WERI-Rb-1 (cell line): Measurements from ENCODE around the gene FBXO39.

ENCODE experiments used
- DNase-seq: peaks from one replicate; pipeline ENCODE4 v3.0.0-alpha.2; 2020
- H3K27ac ChIP-seq: fragments of 250-450 bp; sonication (Bioruptor Pico); 2 replicates; pipeline ENCODE4 v1.5.1; 2020; ENCODE audit warnings: mild to moderate bottlenecking, moderate library complexity
- H3K27me3 ChIP-seq: fragments of 250-450 bp; sonication (Bioruptor Pico); 2 replicates; pipeline ENCODE4 v1.5.1; 2021; ENCODE audit warnings: mild to moderate bottlenecking, low read depth, moderate library complexity; ENCODE audit not compliant: insufficient read depth, severe bottlenecking
- H3K36me3 ChIP-seq: fragments of 250-450 bp; sonication (Bioruptor Pico); 2 replicates; pipeline ENCODE4 v1.5.1; 2020; ENCODE audit warnings: mild to moderate bottlenecking, moderate library complexity
- H3K4me3 ChIP-seq: 2 replicates; pipeline ENCODE4 v1.5.1; 2011; ENCODE audit warnings: low read depth, mild to moderate bottlenecking, control low read depth, low read length
- H3K9me3 ChIP-seq: fragments of 250-450 bp; sonication (Bioruptor Pico); 2 replicates; pipeline ENCODE4 v1.5.1; 2021; ENCODE audit warnings: mild to moderate bottlenecking, moderate library complexity; ENCODE audit not compliant: severe bottlenecking
- CTCF ChIP-seq: IDR thresholded peaks from 2 replicates; pipeline ENCODE4 v1.5.1; 2011; ENCODE audit warnings: low read depth, mild to moderate bottlenecking, control low read depth, inconsistent platforms, low read length

The FBXO39 gene

DNA sequence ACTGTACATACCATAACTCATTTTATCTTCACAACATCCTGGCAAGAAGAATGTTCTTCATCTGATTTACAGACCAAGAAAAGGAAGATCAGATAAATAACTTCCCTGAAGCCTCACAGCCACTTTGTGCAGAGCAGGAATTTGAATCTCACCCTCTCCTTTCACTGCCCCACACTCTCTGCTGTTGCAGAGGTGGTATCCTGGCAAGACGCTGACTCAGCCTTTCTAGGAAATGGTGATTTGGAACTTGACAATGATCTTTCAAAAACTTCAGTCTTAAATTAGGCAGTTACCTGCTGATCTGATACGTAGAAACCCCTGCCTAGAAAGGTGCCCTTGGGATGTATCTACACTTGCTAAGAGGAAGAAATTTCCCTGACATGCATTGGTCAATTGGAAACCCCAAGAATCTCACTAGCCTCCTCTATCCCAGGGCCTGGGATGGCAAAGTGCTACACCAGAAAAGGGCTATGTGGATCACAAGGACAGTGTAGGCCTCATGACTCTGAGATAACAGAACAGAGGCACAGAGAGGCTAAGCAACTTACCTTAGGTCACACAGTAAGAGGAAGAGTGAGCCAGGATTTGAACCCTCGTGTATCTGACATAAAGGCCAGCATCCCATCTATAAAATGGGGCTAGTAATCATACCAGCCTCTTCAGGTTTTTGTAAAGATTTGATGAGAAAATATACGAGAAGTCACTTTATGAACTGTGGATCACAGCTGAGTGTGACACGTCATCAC is 17.9 kb downstream of the FBXO39 start:
- no peaks in the 10 kb centered on the region for H3K36me3 ChIP-seq
- H3K27me3 ChIP-seq, result peaks cover 83% of the 10 kb centered on the region
- no peak for DNase-seq
- no peak for TF ChIP-seq CTCF
- H3K27ac ChIP-seq, result no peak overlapping the region
- H3K9me3 ChIP-seq, result no peaks in the 10 kb centered on the region
- H3K4me3 ChIP-seq, result no peak overlapping the region

DNA sequence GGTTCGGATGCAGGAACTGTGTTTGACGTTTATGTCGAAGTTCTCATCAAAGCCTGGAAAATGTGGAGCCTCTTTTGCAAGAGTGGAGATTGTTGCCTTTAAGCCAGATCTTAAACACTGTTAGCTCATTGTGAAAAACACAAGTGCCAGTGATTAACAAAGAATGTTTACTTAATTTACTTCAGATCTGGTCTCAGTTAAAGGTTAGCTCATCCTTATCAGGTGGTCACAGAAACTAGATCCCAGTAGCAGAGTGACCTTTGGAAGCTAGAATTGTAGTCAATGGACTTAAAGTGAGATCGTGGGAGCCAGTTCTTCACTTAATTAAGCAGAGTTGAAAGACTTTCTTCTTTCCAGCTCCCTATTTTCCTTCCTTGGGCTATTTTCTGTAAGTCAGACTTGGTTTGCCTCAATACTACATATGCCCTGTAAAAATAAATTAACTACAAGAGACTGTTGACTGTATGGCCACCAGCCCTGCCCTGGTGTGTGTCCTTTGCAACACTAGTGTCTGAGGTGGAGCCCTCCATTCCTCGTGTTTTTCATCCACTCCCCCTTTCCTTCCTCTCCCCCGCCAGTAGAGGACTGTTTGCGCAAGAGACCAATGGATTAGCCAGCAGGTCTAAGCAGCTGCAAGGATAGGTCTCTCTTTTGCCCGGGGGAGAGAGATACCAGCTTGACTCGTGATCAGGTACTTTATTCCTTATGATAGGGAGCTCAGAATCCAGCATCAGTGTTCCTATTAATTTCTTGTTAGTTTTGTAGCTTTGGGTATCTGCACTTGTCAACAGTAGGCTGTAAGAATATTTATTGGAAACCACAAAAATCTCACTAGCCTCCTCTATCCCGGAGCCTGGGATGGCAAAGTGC is 20.2 kb downstream of the FBXO39 start:
- H3K4me3 ChIP-seq, result no peak overlapping the region
- no peak overlapping the region for H3K27ac ChIP-seq
- no peaks in the 10 kb centered on the region for H3K9me3 ChIP-seq
- H3K27me3 ChIP-seq, result peaks cover 86% of the 10 kb centered on the region
- H3K36me3 ChIP-seq, result no peaks in the 10 kb centered on the region
- no peak for DNase-seq
- TF ChIP-seq CTCF, result no peak

- H3K27ac ChIP-seq, result no peak overlapping the region
- peaks cover 87% of the 10 kb centered on the region for H3K27me3 ChIP-seq
- no peak overlapping the region for H3K4me3 ChIP-seq
- no peaks in the 10 kb centered on the region for H3K36me3 ChIP-seq
- no peaks in the 10 kb centered on the region for H3K9me3 ChIP-seq
- no peak for TF ChIP-seq CTCF
- DNase-seq, result no peak
These were observed 21.0 kb downstream of the FBXO39 start for GRCh38 chr17:6796887-6797490.

GRCh38 chr17:6797718-6798351 is 21.8 kb downstream of the FBXO39 start:
- H3K27me3 ChIP-seq, result peaks cover 81% of the 10 kb centered on the region
- H3K36me3 ChIP-seq, result no peaks in the 10 kb centered on the region
- H3K27ac ChIP-seq, result no peak overlapping the region
- no peak for DNase-seq
- no peak for TF ChIP-seq CTCF
- H3K9me3 ChIP-seq, result no peaks in the 10 kb centered on the region
- no peak overlapping the region for H3K4me3 ChIP-seq

GRCh38 chr17:6799738-6800137 is 23.7 kb downstream of the FBXO39 start:
- no peak overlapping the region for H3K4me3 ChIP-seq
- H3K9me3 ChIP-seq, result no peaks in the 10 kb centered on the region
- H3K27ac ChIP-seq, result no peak overlapping the region
- no peaks in the 10 kb centered on the region for H3K36me3 ChIP-seq
- H3K27me3 ChIP-seq, result peaks cover 69% of the 10 kb centered on the region
- DNase-seq, result no peak
- TF ChIP-seq CTCF, result no peak
